ENCODE results near the gene COL11A2.

Gene COL11A2

DNA sequence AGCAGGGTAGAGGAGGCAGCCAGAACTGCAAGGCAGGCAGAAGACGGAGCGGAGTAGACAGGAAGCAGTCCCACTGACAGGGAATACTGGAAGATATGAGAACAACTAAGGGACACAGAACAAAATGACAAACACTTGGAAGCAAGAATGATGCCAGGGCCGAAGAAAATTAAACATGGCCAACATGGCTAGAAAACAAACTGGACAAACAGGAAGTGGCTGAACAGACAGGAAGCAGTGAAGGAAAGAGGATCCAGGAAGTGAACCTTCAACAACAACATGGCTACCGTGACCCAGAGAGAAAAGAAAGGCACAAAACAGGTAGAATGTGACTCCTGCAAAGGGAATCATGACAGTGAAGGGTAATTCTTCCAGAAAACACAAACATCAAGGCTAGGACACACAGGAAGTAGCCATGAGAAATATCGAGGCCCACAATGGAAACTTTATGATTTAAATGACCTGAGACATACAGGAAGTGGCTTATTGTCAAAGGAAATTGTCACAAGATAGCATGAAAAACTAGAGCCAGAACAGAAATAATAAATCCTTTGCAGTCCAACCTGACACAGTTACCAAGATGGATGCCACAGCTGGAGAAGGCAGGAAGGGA lies 9.1 kb downstream of the COL11A2 start:
- ChIA-PET POLR2A (no interaction called here), CTCF (interaction anchor here (0.7 to 1.2 kb wide), 5 partner anchors 9 to 21 kb away, joined by 3 to 7 read pairs (median 5); no protein-coding TSS in a partner anchor)
- DNase-seq (ENCODE audit: low read depth, low spot score) = no peak
- no peak overlapping the region for H3K4me3 ChIP-seq (ENCODE audit: low read depth, low read length)
- TF ChIP-seq CTCF (IDR thresholded peaks at IDR 0.05; ENCODE audit: insufficient read depth, low read length, missing control alignments) = no peak

GRCh38 chr6:33181141-33181540 lies 11.1 kb downstream of the COL11A2 start:
- POLR2A ChIA-PET = no interaction called here

DNA sequence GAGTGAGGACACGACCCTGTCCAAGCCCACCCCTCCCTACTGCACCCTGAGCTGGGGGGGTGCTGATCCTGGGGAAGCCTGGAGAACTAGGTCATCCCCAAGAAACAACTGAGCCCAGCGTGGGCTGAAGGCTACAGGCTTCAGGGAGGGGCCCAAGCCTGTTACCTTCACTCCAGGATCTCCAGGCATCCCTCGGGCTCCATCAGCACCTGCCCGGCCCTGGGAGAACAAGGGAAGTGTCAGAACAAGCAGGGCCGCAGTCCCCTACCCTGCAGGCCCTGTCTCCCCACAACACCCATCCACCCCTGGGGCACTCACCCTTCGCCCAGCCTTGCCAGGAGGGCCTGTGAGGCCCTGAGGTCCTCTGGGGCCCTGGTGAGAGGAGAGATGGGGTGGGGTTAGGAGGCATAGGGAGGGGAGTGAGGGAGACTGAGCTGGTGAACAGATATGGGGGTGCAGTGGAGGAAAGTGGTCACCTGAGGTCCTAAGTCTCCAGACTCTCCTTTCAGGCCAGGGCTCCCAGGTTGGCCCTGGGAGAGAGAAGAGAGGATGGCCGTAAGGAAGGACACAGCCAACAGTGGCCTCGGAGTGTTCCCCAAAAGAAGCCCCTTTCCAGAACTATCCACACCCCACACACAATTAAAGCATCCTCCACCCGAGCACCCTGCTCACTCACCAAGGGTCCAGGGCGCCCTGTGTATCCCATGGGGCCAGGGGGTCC lies 13.4 kb downstream of the COL11A2 start:
- H3K4me3 ChIP-seq (ENCODE audit: low read depth, low read length) = no peak overlapping the region
- ChIA-PET CTCF (interaction anchor here (1.1 to 1.8 kb wide), 4 partner anchors 17 to 70 kb away, joined by 3 to 8 read pairs (median 5); no protein-coding TSS in a partner anchor), POLR2A (no interaction called here)
- DNase-seq (ENCODE audit: low read depth, low spot score) = no peak
- TF ChIP-seq CTCF (IDR thresholded peaks at IDR 0.05; ENCODE audit: insufficient read depth, low read length, missing control alignments) = no peak

More at GRCh38 chr6:33181141-33181540, 11.1 kb downstream of the COL11A2 start:
- no peak for TF ChIP-seq CTCF (IDR thresholded peaks at IDR 0.05; ENCODE audit: insufficient read depth, low read length, missing control alignments)
- H3K4me3 ChIP-seq (ENCODE audit: low read depth, low read length) = no peak overlapping the region
- DNase-seq (ENCODE audit: low read depth, low spot score) = no peak
- CTCF ChIA-PET = interaction anchor here (1.5 kb wide), 1 partner anchor 9 kb away, joined by 7 read pairs; no protein-coding TSS in a partner anchor

GRCh38 chr6:33177552-33178446 lies 14.5 kb downstream of the COL11A2 start:
- TF ChIP-seq CTCF (IDR thresholded peaks at IDR 0.05; ENCODE audit: insufficient read depth, low read length, missing control alignments) = no peak
- H3K4me3 ChIP-seq (ENCODE audit: low read depth, low read length) = no peak overlapping the region
- DNase-seq (ENCODE audit: low read depth, low spot score) = no peak
- CTCF ChIA-PET = interaction anchor here (0.7 to 1.8 kb wide), 4 partner anchors 16 to 71 kb away, joined by 3 to 8 read pairs (median 4); no protein-coding TSS in a partner anchor
- POLR2A ChIA-PET = no interaction called here

- DNase-seq (ENCODE audit: low read depth, low spot score) = no peak
- POLR2A ChIA-PET = no interaction called here
- CTCF ChIA-PET = interaction anchor here (0.7 to 5.1 kb wide), 3 partner anchors 15 to 21 kb away, joined by 3 to 43 read pairs (median 22); no protein-coding TSS in a partner anchor
- no peak overlapping the region for H3K4me3 ChIP-seq (ENCODE audit: low read depth, low read length)
- no peak for TF ChIP-seq CTCF (IDR thresholded peaks at IDR 0.05; ENCODE audit: insufficient read depth, low read length, missing control alignments)
Measured at GRCh38 chr6:33176906-33177305, 15.4 kb downstream of the COL11A2 start.
